ENCODE results near the gene HS3ST5.

The HS3ST5 gene

DNA sequence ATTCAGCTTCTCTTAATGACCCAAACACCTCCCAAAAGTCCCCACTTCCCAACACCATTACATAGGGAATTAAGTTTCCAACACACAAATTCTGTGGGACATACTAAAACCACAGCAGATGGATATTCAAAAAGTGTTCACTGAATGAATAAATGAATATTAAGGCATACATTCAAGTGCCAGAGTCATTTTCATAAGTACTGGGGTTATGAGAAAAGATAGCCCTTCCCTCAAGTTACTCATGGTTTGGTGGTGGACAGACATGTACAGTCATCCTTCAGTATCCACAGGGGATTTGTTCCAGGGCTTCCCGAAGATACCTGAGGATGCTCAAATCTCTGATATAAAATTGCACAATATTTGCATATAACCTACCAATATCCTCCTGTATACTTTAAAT, 50.4 kb downstream of the HS3ST5 start:
- no peaks in the 10 kb centered on the region for H3K4me1 ChIP-seq (ENCODE audit: control insufficient read depth, insufficient read depth, low read depth, low read length)
- no peak overlapping the region for H2AFZ ChIP-seq (ENCODE audit: low read depth, low read length)
- no peaks in the 10 kb centered on the region for H3K27me3 ChIP-seq (ENCODE audit: control insufficient read depth in 1 of 2, insufficient read depth in 1 of 2, low read length in 2 of 2)
- H3K27ac ChIP-seq (ENCODE audit: low read length, poor library complexity, severe bottlenecking): no peak overlapping the region
- H3K9ac ChIP-seq (ENCODE audit: low read length): no peak overlapping the region
- H2AK5ac ChIP-seq (ENCODE audit: low read length, severe bottlenecking): no peak overlapping the region
- no peaks in the 10 kb centered on the region for H3K36me3 ChIP-seq (ENCODE audit: control insufficient read depth in 1 of 2, insufficient read depth in 2 of 2, low read depth in 1 of 2, low read length in 2 of 2)
- H2BK120ac ChIP-seq (ENCODE audit: low read depth, low read length): no peak overlapping the region
- no peak overlapping the region for H2BK12ac ChIP-seq (ENCODE audit: low read length in 2 of 2)
- H3K18ac ChIP-seq (ENCODE audit: low read depth in 1 of 2, low read length in 2 of 2): no peak overlapping the region
- no peak overlapping the region for H4K91ac ChIP-seq (ENCODE audit: low read length)
- H2BK5ac ChIP-seq (ENCODE audit: low read depth, low read length, poor library complexity, severe bottlenecking): no peak overlapping the region
- no peak for DNase-seq
- no peak overlapping the region for H3K4me2 ChIP-seq (ENCODE audit: low read length, poor library complexity, severe bottlenecking)
- no peaks in the 10 kb centered on the region for H3K9me3 ChIP-seq (ENCODE audit: control insufficient read depth, low read length)
- H3K4me3 ChIP-seq (ENCODE audit: insufficient read depth in 1 of 2, low read depth in 1 of 2, low read length in 2 of 2): no peak overlapping the region
- no peak overlapping the region for H2BK15ac ChIP-seq (ENCODE audit: low read depth, poor library complexity, severe bottlenecking)
- no peak overlapping the region for H4K8ac ChIP-seq (ENCODE audit: low read length)
- peaks cover 3% of the 10 kb centered on the region for H3K79me1 ChIP-seq (replicated peaks; ENCODE audit: low read length, poor library complexity, severe bottlenecking)
- H3K4ac ChIP-seq (ENCODE audit: low read depth in 1 of 2, low read length in 2 of 2): no peak overlapping the region
- no peak overlapping the region for H3K14ac ChIP-seq (ENCODE audit: low read length in 2 of 2)
- 100% methylated on average over 1 of the region's 1 CpG for WGBS
- no peak overlapping the region for H3K23ac ChIP-seq (ENCODE audit: low read length in 2 of 2)

DNA sequence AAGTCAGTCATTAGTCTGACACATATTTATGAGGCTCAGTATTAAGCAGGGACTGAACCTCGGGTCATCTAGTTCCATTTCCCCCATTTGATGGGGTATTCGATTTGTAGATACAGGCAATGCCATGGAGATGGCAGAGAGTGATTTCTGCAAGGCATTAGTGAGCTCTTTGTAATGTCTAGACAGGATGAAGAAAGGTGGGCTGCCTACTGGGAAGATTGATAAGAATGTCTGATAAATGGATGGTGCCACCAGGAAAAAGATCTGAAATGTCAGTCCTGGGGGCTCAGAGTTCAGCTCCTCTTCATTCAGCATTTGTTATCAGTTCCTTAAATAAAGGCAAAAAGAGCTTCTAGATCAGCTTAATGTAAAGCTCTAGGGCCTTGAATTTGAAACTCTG, 51.4 kb downstream of the HS3ST5 start:
- no peak overlapping the region for H3K27ac ChIP-seq (ENCODE audit: low read length, poor library complexity, severe bottlenecking)
- H3K4ac ChIP-seq (ENCODE audit: low read depth in 1 of 2, low read length in 2 of 2): no peak overlapping the region
- H2BK15ac ChIP-seq (ENCODE audit: low read depth, poor library complexity, severe bottlenecking): no peak overlapping the region
- H3K23ac ChIP-seq (ENCODE audit: low read length in 2 of 2): no peak overlapping the region
- no peak overlapping the region for H4K8ac ChIP-seq (ENCODE audit: low read length)
- no peaks in the 10 kb centered on the region for H3K36me3 ChIP-seq (ENCODE audit: control insufficient read depth in 1 of 2, insufficient read depth in 2 of 2, low read depth in 1 of 2, low read length in 2 of 2)
- H3K18ac ChIP-seq (ENCODE audit: low read depth in 1 of 2, low read length in 2 of 2): no peak overlapping the region
- WGBS: 91% methylated on average over 2 of the region's 2 CpGs
- no peak overlapping the region for H2AFZ ChIP-seq (ENCODE audit: low read depth, low read length)
- no peaks in the 10 kb centered on the region for H3K27me3 ChIP-seq (ENCODE audit: control insufficient read depth in 1 of 2, insufficient read depth in 1 of 2, low read length in 2 of 2)
- no peaks in the 10 kb centered on the region for H3K4me1 ChIP-seq (ENCODE audit: control insufficient read depth, insufficient read depth, low read depth, low read length)
- no peak overlapping the region for H3K14ac ChIP-seq (ENCODE audit: low read length in 2 of 2)
- no peak overlapping the region for H3K9ac ChIP-seq (ENCODE audit: low read length)
- no peak overlapping the region for H2BK12ac ChIP-seq (ENCODE audit: low read length in 2 of 2)
- no peak overlapping the region for H3K4me2 ChIP-seq (ENCODE audit: low read length, poor library complexity, severe bottlenecking)
- DNase-seq: no peak
- H3K79me1 ChIP-seq (replicated peaks; ENCODE audit: low read length, poor library complexity, severe bottlenecking): peaks cover 3% of the 10 kb centered on the region
- no peaks in the 10 kb centered on the region for H3K9me3 ChIP-seq (ENCODE audit: control insufficient read depth, low read length)
- H2BK120ac ChIP-seq (ENCODE audit: low read depth, low read length): no peak overlapping the region
- H2BK5ac ChIP-seq (ENCODE audit: low read depth, low read length, poor library complexity, severe bottlenecking): no peak overlapping the region
- no peak overlapping the region for H2AK5ac ChIP-seq (ENCODE audit: low read length, severe bottlenecking)
- H3K4me3 ChIP-seq (ENCODE audit: insufficient read depth in 1 of 2, low read depth in 1 of 2, low read length in 2 of 2): no peak overlapping the region
- no peak overlapping the region for H4K91ac ChIP-seq (ENCODE audit: low read length)

DNA sequence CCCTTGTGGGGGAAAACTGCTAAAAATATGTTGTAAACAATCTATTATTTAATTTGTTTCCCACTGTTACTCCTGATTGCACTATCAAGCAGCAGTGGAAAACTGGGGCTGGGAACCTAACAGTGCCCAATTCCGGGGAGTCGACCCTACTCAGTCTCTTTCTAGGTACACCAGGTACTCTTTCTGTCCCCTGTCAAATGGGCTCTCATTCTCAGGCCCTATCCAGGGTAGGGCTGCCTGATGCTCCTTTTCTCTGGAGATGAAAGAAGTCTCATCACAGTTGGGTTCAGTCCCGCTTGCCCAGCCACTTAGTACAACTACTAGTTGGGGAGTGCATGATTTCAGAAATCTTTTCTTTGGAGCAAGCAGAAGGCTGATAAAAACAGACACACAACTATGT, 52.0 kb downstream of the HS3ST5 start:
- no peak overlapping the region for H3K4me2 ChIP-seq (ENCODE audit: low read length, poor library complexity, severe bottlenecking)
- H3K4me3 ChIP-seq (ENCODE audit: insufficient read depth in 1 of 2, low read depth in 1 of 2, low read length in 2 of 2): no peak overlapping the region
- no peak overlapping the region for H2BK15ac ChIP-seq (ENCODE audit: low read depth, poor library complexity, severe bottlenecking)
- no peak overlapping the region for H2BK120ac ChIP-seq (ENCODE audit: low read depth, low read length)
- no peak overlapping the region for H2AK5ac ChIP-seq (ENCODE audit: low read length, severe bottlenecking)
- no peak overlapping the region for H4K91ac ChIP-seq (ENCODE audit: low read length)
- H3K4me1 ChIP-seq (ENCODE audit: control insufficient read depth, insufficient read depth, low read depth, low read length): no peaks in the 10 kb centered on the region
- no peak overlapping the region for H2BK5ac ChIP-seq (ENCODE audit: low read depth, low read length, poor library complexity, severe bottlenecking)
- no peaks in the 10 kb centered on the region for H3K27me3 ChIP-seq (ENCODE audit: control insufficient read depth in 1 of 2, insufficient read depth in 1 of 2, low read length in 2 of 2)
- H3K14ac ChIP-seq (ENCODE audit: low read length in 2 of 2): no peak overlapping the region
- no peak overlapping the region for H3K23ac ChIP-seq (ENCODE audit: low read length in 2 of 2)
- H3K79me1 ChIP-seq (replicated peaks; ENCODE audit: low read length, poor library complexity, severe bottlenecking): peaks cover 3% of the 10 kb centered on the region
- no peaks in the 10 kb centered on the region for H3K9me3 ChIP-seq (ENCODE audit: control insufficient read depth, low read length)
- H2AFZ ChIP-seq (ENCODE audit: low read depth, low read length): no peak overlapping the region
- H2BK12ac ChIP-seq (ENCODE audit: low read length in 2 of 2): no peak overlapping the region
- no peak overlapping the region for H4K8ac ChIP-seq (ENCODE audit: low read length)
- no peak overlapping the region for H3K4ac ChIP-seq (ENCODE audit: low read depth in 1 of 2, low read length in 2 of 2)
- no peak overlapping the region for H3K9ac ChIP-seq (ENCODE audit: low read length)
- 99% methylated on average over 3 of the region's 3 CpGs for WGBS
- no peaks in the 10 kb centered on the region for H3K36me3 ChIP-seq (ENCODE audit: control insufficient read depth in 1 of 2, insufficient read depth in 2 of 2, low read depth in 1 of 2, low read length in 2 of 2)
- H3K27ac ChIP-seq (ENCODE audit: low read length, poor library complexity, severe bottlenecking): no peak overlapping the region
- H3K18ac ChIP-seq (ENCODE audit: low read depth in 1 of 2, low read length in 2 of 2): no peak overlapping the region
- no peak for DNase-seq

DNA sequence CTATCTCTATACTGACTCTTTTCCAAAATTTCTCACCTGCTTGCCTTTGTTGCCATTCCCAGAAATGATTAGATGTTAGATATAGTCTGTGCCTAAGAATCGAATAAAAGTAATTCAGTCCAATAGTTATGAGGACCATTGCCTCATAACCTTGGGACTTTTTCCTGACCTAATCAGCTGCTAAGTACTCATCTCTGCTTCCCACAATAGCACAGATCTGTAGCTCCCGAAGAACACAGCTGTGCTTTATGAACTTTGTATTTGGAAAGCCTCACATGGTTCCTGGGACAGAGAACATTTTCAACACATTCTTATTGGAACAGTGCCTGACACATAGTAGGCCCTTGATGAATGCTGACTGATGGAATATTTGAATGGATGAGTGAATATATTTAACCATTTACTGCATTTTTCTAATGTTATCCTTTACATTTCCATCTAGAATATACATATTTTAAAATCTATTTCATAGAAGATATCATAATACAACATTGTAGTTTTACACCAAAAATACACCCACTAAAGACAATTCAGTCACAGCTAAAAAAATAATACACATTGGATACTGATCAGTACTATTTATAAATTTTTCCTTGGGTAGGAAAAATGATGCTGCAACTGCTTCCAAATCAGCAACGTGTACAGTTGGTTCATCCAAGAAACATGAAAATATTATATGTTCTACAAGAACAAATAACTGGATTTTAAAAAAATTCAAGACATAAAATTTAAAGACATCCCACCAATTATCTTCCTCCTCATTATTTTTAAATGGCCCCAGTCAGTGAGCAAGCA, 53.9 kb downstream of the HS3ST5 start:
- WGBS: 100% methylated on average over 2 of the region's 3 CpGs
- Histone ChIP-seq H2AFZ (ENCODE audit: low read depth, low read length) (no peak overlapping the region), H2BK12ac (ENCODE audit: low read length in 2 of 2) (no peak overlapping the region), H3K9me3 (ENCODE audit: control insufficient read depth, low read length) (no peaks in the 10 kb centered on the region), H3K4ac (ENCODE audit: low read depth in 1 of 2, low read length in 2 of 2) (no peak overlapping the region), H3K4me1 (ENCODE audit: control insufficient read depth, insufficient read depth, low read depth, low read length) (no peaks in the 10 kb centered on the region), H2BK15ac (ENCODE audit: low read depth, poor library complexity, severe bottlenecking) (no peak overlapping the region), H3K14ac (ENCODE audit: low read length in 2 of 2) (no peak overlapping the region), H3K4me3 (ENCODE audit: insufficient read depth in 1 of 2, low read depth in 1 of 2, low read length in 2 of 2) (no peak overlapping the region), H3K4me2 (ENCODE audit: low read length, poor library complexity, severe bottlenecking) (no peak overlapping the region), H2BK120ac (ENCODE audit: low read depth, low read length) (no peak overlapping the region), H3K23ac (ENCODE audit: low read length in 2 of 2) (no peak overlapping the region), H3K79me1 (replicated peaks; ENCODE audit: low read length, poor library complexity, severe bottlenecking) (peaks cover 3% of the 10 kb centered on the region), H3K27ac (ENCODE audit: low read length, poor library complexity, severe bottlenecking) (no peak overlapping the region), H3K9ac (ENCODE audit: low read length) (no peak overlapping the region), H4K91ac (ENCODE audit: low read length) (no peak overlapping the region), H2AK5ac (ENCODE audit: low read length, severe bottlenecking) (no peak overlapping the region), H4K8ac (ENCODE audit: low read length) (no peak overlapping the region), H2BK5ac (ENCODE audit: low read depth, low read length, poor library complexity, severe bottlenecking) (no peak overlapping the region), H3K36me3 (ENCODE audit: control insufficient read depth in 1 of 2, insufficient read depth in 2 of 2, low read depth in 1 of 2, low read length in 2 of 2) (no peaks in the 10 kb centered on the region), H3K27me3 (ENCODE audit: control insufficient read depth in 1 of 2, insufficient read depth in 1 of 2, low read length in 2 of 2) (no peaks in the 10 kb centered on the region), H3K18ac (ENCODE audit: low read depth in 1 of 2, low read length in 2 of 2) (no peak overlapping the region)
- DNase-seq: no peak
